H9 (cell line): ENCODE results near the gene KATNIP. TPM values are rescaled to one million over a fixed set of nuclear protein-coding genes. Genes with fewer than 3 reads are reported as not detected.

Experiments
- DNase-seq: peaks from one replicate; pipeline ENCODE4 v3.0.0-alpha.2; 2017
- H2AFZ ChIP-seq: one replicate; pipeline ENCODE4 v1.6.1; 2013; ENCODE audit warnings: mild to moderate bottlenecking, low read length, control low read depth, moderate library complexity
- H2AK5ac ChIP-seq: 2 replicates; pipeline ENCODE4 v1.6.1; 2013; ENCODE audit warnings: low read length, control low read depth, mixed read lengths; ENCODE audit not compliant: insufficient read length
- H2BK120ac ChIP-seq: one replicate; pipeline ENCODE4 v1.6.1; 2013; ENCODE audit warnings: low read depth, mild to moderate bottlenecking, low read length, control low read depth, inconsistent platforms; ENCODE audit not compliant: poor library complexity, severe bottlenecking
- H2BK12ac ChIP-seq: 2 replicates; pipeline ENCODE4 v1.6.1; 2013; ENCODE audit warnings: low read length, control low read depth, mixed read lengths, low read depth; ENCODE audit not compliant: insufficient read length
- H2BK15ac ChIP-seq: 2 replicates; pipeline ENCODE4 v1.6.1; 2013; ENCODE audit warnings: low read depth, low read length, control low read depth
- H2BK20ac ChIP-seq: one replicate; pipeline ENCODE4 v1.6.1; 2013; ENCODE audit warnings: low read depth, mild to moderate bottlenecking, low read length, control low read depth, inconsistent platforms; ENCODE audit not compliant: poor library complexity, severe bottlenecking
- H2BK5ac ChIP-seq: 2 replicates; pipeline ENCODE4 v1.6.1; 2013; ENCODE audit warnings: low read length, control low read depth, mixed read lengths; ENCODE audit not compliant: insufficient read length
- H3K14ac ChIP-seq: 2 replicates; pipeline ENCODE4 v1.6.1; 2013; ENCODE audit warnings: low read length, control low read depth; ENCODE audit not compliant: insufficient read depth
- H3K18ac ChIP-seq: 2 replicates; pipeline ENCODE4 v1.6.1; 2013; ENCODE audit warnings: low read depth, mild to moderate bottlenecking, mixed read lengths, low read length, control low read depth; ENCODE audit not compliant: insufficient read length
- H3K23ac ChIP-seq: 2 replicates; pipeline ENCODE4 v1.6.1; 2013; ENCODE audit warnings: low read length, control low read depth, mixed read lengths, low read depth; ENCODE audit not compliant: insufficient read length
- H3K23me2 ChIP-seq: 2 replicates; pipeline ENCODE4 v1.6.1; 2013; ENCODE audit warnings: low read depth, mild to moderate bottlenecking, mixed read lengths, low read length, control low read depth; ENCODE audit not compliant: insufficient read length, poor library complexity, severe bottlenecking
- H3K27ac ChIP-seq: 2 replicates; pipeline ENCODE4 v1.5.1; 2013; ENCODE audit warnings: low read length, control low read depth, mixed read lengths, low read depth; ENCODE audit not compliant: insufficient read length
- H3K27me3 ChIP-seq: 2 replicates; pipeline ENCODE4 v1.6.1; 2013; ENCODE audit warnings: low read length, control low read depth, inconsistent platforms; ENCODE audit not compliant: insufficient read depth
- H3K4ac ChIP-seq: 2 replicates; pipeline ENCODE4 v1.6.1; 2013; ENCODE audit warnings: low read depth, mild to moderate bottlenecking, control low read depth, inconsistent platforms, low read length, moderate library complexity
- H3K4me1 ChIP-seq: 2 replicates; pipeline ENCODE4 v1.6.1; 2013; ENCODE audit warnings: low read length, control low read depth, inconsistent platforms; ENCODE audit not compliant: insufficient read depth
- H3K4me2 ChIP-seq: 2 replicates; pipeline ENCODE4 v1.6.1; 2013; ENCODE audit warnings: low read length, control low read depth, mixed read lengths; ENCODE audit not compliant: insufficient read length, insufficient read depth
- H3K56ac ChIP-seq: 2 replicates; pipeline ENCODE4 v1.6.1; 2013; ENCODE audit warnings: low read depth, mild to moderate bottlenecking, mixed read lengths, low read length, control low read depth; ENCODE audit not compliant: insufficient read length
- H3K79me1 ChIP-seq: 2 replicates; pipeline ENCODE4 v1.6.1; 2013; ENCODE audit warnings: low read depth, mild to moderate bottlenecking, moderate library complexity, low read length, control low read depth, inconsistent platforms; ENCODE audit not compliant: insufficient read depth, poor library complexity, severe bottlenecking
- H3K79me2 ChIP-seq: 2 replicates; pipeline ENCODE4 v1.6.1; 2013; ENCODE audit warnings: low read length, control low read depth, inconsistent platforms; ENCODE audit not compliant: insufficient read depth
- H3K9ac ChIP-seq: 2 replicates; pipeline ENCODE4 v1.6.1; 2013; ENCODE audit warnings: low read length, control low read depth, mixed read lengths; ENCODE audit not compliant: insufficient read length; ENCODE audit errors: extremely low read depth
- H3K9me3 ChIP-seq: one replicate; pipeline ENCODE4 v1.6.1; 2013; ENCODE audit warnings: low read depth, low read length, inconsistent platforms; ENCODE audit not compliant: control insufficient read depth
- H3T11ph ChIP-seq: one replicate; pipeline ENCODE4 v1.6.1; 2013; ENCODE audit warnings: mild to moderate bottlenecking, low read length, control low read depth, inconsistent platforms
- H4K20me1 ChIP-seq: one replicate; pipeline ENCODE4 v1.6.1; 2013; ENCODE audit not compliant: control insufficient read depth, insufficient read length, insufficient read depth
- H4K5ac ChIP-seq: 2 replicates; pipeline ENCODE4 v1.6.1; 2013; ENCODE audit warnings: low read depth, mild to moderate bottlenecking, mixed read lengths, low read length, control low read depth; ENCODE audit not compliant: insufficient read length
- H4K8ac ChIP-seq: replicated peaks from 2 replicates; pipeline ENCODE4 v1.6.1; 2013; ENCODE audit warnings: low read length, control low read depth, mixed read lengths, low read depth; ENCODE audit not compliant: insufficient read length
- H4K91ac ChIP-seq: 2 replicates; pipeline ENCODE4 v1.6.1; 2013; ENCODE audit warnings: low read depth, mild to moderate bottlenecking, moderate library complexity, mixed read lengths, low read length, control low read depth; ENCODE audit not compliant: insufficient read length
- H3K27ac Mint-ChIP-seq, 3 experiments: 2 replicates in 2 of 3; 3 replicates in 1 of 3; pipeline ENCODE4 v1.8.0; 2020 to 2021; ENCODE audit warnings: mixed read lengths in 3 of 3, mild to moderate bottlenecking in 1 of 3, moderate library complexity in 1 of 3
- H3K27me3 Mint-ChIP-seq: 2 replicates; pipeline ENCODE4 v1.8.0; 2021; ENCODE audit warnings: low read depth, mild to moderate bottlenecking, moderate library complexity, mixed read lengths
- H3K36me3 Mint-ChIP-seq, 3 experiments: 2 replicates in 2 of 3; 3 replicates in 1 of 3; pipeline ENCODE4 v1.8.0; 2020 to 2021; ENCODE audit warnings: low read depth in 3 of 3, mixed read lengths in 3 of 3; ENCODE audit not compliant: insufficient read depth in 1 of 3
- H3K4me1 Mint-ChIP-seq, 2 experiments: 2 replicates each; pipeline ENCODE4 v1.8.0; 2020; ENCODE audit warnings: mixed read lengths in 2 of 2
- H3K4me3 Mint-ChIP-seq, 2 experiments: 2 replicates in 1 of 2; 3 replicates in 1 of 2; pipeline ENCODE4 v1.8.0; 2020 to 2021; ENCODE audit warnings: mild to moderate bottlenecking in 2 of 2, mixed read lengths in 2 of 2, moderate library complexity in 1 of 2
- H3K9me3 Mint-ChIP-seq, 2 experiments: 2 replicates in 1 of 2; 3 replicates in 1 of 2; pipeline ENCODE4 v1.8.0; 2020; ENCODE audit warnings: mild to moderate bottlenecking in 2 of 2, mixed read lengths in 2 of 2, moderate library complexity in 1 of 2
- WGBS: extraction: QIAGEN DNeasy Blood & Tissue Kit; methylation state at CpG from one replicate; pipeline ENCODE4 v1.1.7; 2013; ENCODE audit warnings: missing lambda C conversion rate, low lambda C conversion rate, mixed read lengths; ENCODE audit not compliant: insufficient read length; ENCODE audit errors: extremely low coverage; 5-methylcytosine and 5-hydroxymethylcytosine counted together
- total RNA-seq: library from RNA; stranded (reverse); gene quantifications from 2 replicates; pipeline ENCODE4 v1.2.1, GENCODE V29; 2021
- TF ChIP-seq, protein P1 (sequence below): fragments of 200-600 bp; sonication (generic); conservative IDR thresholded peaks from 3 replicates; pipeline ENCODE4 v1.8.0; 2021; ENCODE audit warnings: antibody characterized with exemption, mild to moderate bottlenecking

KATNIP gene
- total RNA-seq, 1 experiment from 2014 or later: 13.2 TPM

DNA sequence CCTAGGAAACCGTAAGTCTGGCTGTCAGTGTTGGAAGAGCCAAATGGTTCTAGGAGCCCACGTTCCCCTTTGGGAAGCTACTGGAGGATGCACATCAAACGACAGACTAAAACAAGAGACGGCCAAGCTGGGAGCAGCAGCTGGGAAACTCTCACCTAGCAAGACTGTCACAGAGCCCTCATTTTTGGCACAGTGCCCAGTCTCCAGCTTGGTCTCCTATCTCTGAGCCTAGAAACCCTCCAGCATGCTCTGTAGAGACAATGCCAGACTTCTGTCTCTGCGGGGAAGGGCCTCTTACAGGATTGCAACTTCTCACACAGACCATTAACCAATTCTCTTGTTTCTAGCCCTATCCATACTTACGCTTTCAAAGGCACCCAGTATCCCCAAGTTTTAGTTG, 23.8 kb upstream of the KATNIP start:
- Histone ChIP-seq H4K20me1 (no peaks in the 10 kb centered on the region), H2AK5ac (no peak overlapping the region), H2BK5ac (no peak overlapping the region), H3K4me1 (no peaks in the 10 kb centered on the region), H2AFZ (no peak overlapping the region), H3K27me3 (no peaks in the 10 kb centered on the region), H3K4me2 (no peak overlapping the region), H3K14ac (no peak overlapping the region), H3K18ac (no peak overlapping the region), H2BK15ac (no peak overlapping the region), H2BK20ac (no peak overlapping the region), H3K56ac (no peak overlapping the region), H3K23me2 (no peaks in the 10 kb centered on the region), H2BK120ac (no peak overlapping the region), H3K79me1 (no peaks in the 10 kb centered on the region), H3K79me2 (no peaks in the 10 kb centered on the region), H3K9me3 (no peaks in the 10 kb centered on the region), H3T11ph (no peak overlapping the region), H3K9ac (no peak overlapping the region), H4K5ac (no peak overlapping the region), H4K8ac (no peak overlapping the region), H2BK12ac (no peak overlapping the region), H3K27ac (no peak overlapping the region), H3K4ac (no peak overlapping the region), H3K23ac (no peak overlapping the region), H4K91ac (no peak overlapping the region)
- peaks cover 4 to 9% of the 10 kb centered on the region in 2 experiments; a peak in 3 of 4 replicates for H3K4me1 Mint-ChIP-seq
- no peak overlapping the region; a peak in 1 of 7 replicates for H3K27ac Mint-ChIP-seq
- WGBS: no CpG with 5 or more reads among the region's 6 CpGs
- H3K27me3 Mint-ChIP-seq: no peaks in the 10 kb centered on the region
- no peak overlapping the region for H3K4me3 Mint-ChIP-seq
- no peak for DNase-seq
- peaks cover 26 to 92% (median 88%) of the 10 kb centered on the region in 3 experiments; a peak in 6 of 7 replicates for H3K36me3 Mint-ChIP-seq
- TF ChIP-seq, protein P1, sequence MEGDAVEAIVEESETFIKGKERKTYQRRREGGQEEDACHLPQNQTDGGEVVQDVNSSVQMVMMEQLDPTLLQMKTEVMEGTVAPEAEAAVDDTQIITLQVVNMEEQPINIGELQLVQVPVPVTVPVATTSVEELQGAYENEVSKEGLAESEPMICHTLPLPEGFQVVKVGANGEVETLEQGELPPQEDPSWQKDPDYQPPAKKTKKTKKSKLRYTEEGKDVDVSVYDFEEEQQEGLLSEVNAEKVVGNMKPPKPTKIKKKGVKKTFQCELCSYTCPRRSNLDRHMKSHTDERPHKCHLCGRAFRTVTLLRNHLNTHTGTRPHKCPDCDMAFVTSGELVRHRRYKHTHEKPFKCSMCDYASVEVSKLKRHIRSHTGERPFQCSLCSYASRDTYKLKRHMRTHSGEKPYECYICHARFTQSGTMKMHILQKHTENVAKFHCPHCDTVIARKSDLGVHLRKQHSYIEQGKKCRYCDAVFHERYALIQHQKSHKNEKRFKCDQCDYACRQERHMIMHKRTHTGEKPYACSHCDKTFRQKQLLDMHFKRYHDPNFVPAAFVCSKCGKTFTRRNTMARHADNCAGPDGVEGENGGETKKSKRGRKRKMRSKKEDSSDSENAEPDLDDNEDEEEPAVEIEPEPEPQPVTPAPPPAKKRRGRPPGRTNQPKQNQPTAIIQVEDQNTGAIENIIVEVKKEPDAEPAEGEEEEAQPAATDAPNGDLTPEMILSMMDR: no peak
- no peaks in the 10 kb centered on the region; a peak in 1 of 5 replicates for H3K9me3 Mint-ChIP-seq
